Aorta (tissue), 5 donors: Measurements from ENCODE around the gene MIA2. TPM values are rescaled to one million over a fixed set of nuclear protein-coding genes. Genes with fewer than 3 reads are reported as not detected.
A peak's percentile ranks its signal among the peaks of the same experiment; 100 is the strongest.

ENCODE experiments used
- ATAC-seq: fragments of 200-7000 bp; cut with Tn5 transposase; one replicate; pipeline ENCODE4 v1.9.1; 2022; ENCODE audit warnings: moderate library complexity; ENCODE audit not compliant: low FRiP score
- DNase-seq, 2 donors: peaks; one replicate each; pipeline ENCODE4 v3.0.0-alpha.2; 2020
- H3K27ac ChIP-seq, 2 donors: one replicate each; pipeline ENCODE4 v1.5.1; 2013; ENCODE audit warnings: low read length in 2 of 2, mild to moderate bottlenecking in 2 of 2, moderate library complexity in 2 of 2, control low read depth in 1 of 2, inconsistent platforms in 1 of 2, low read depth in 1 of 2
- H3K27me3 ChIP-seq, 2 donors: one replicate each; pipeline ENCODE4 v1.6.1; 2013; ENCODE audit warnings: control low read depth in 1 of 2, low read length in 1 of 2, mild to moderate bottlenecking in 1 of 2, moderate library complexity in 1 of 2; ENCODE audit not compliant: insufficient read depth in 2 of 2, control insufficient read depth in 1 of 2
- H3K36me3 ChIP-seq, 2 donors: one replicate each; pipeline ENCODE4 v1.6.1; 2013; ENCODE audit warnings: control low read depth in 1 of 2, low read length in 1 of 2, mild to moderate bottlenecking in 1 of 2; ENCODE audit not compliant: insufficient read depth in 2 of 2, control insufficient read depth in 1 of 2
- H3K4me1 ChIP-seq, 2 donors: one replicate each; pipeline ENCODE4 v1.6.1; 2013; ENCODE audit warnings: low read length in 2 of 2, control low read depth in 1 of 2, mild to moderate bottlenecking in 1 of 2, moderate library complexity in 1 of 2; ENCODE audit not compliant: insufficient read depth in 2 of 2, control insufficient read depth in 1 of 2
- H3K4me3 ChIP-seq, 2 donors: one replicate each; pipeline ENCODE4 v1.5.1; 2013; ENCODE audit warnings: low read length in 2 of 2, control low read depth in 1 of 2, mild to moderate bottlenecking in 1 of 2
- H3K9me3 ChIP-seq: one replicate; pipeline ENCODE4 v1.6.1; 2013; ENCODE audit warnings: mild to moderate bottlenecking, low read length; ENCODE audit not compliant: control insufficient read depth
- WGBS, 2 donors: extraction: QIAGEN DNeasy Blood & Tissue Kit; methylation state at CpG; one replicate each; pipeline ENCODE4 v1.1.7; 2013; 5-methylcytosine and 5-hydroxymethylcytosine counted together
- intact Hi-C, 2 donors: fragments of 100-400 bp; cut with DNase I; formaldehyde crosslinking; loops; one replicate each; pipeline versions ENCODE4 v1.14.2 to v1.15.0; 2022
- polyA plus RNA-seq, 2 donors: library from polyadenylated mRNA; stranded (reverse); fragments of 200-250 nt; gene quantifications; one replicate each; pipeline ENCODE4 v1.2.3, GENCODE V29; 2013
- total RNA-seq, 2 donors: library from RNA; stranded (reverse); fragmentation: NEBNext Ultra II Directional; extraction: Animal tissue kit (Norgen Biotek cat#: 25700); gene quantifications; one replicate each; pipeline ENCODE4 v1.2.1, GENCODE V29; 2021
- donor health status: healthy with polysubstance abuse.
- donor health status: Bipolar disorder and iron deficiency.
- donor health status: DM: no; HTN: no; CAD: no.
- donor health status: DM: no; HTN: no; CAD: no.
- donor health status: DM: yes; HTN: yes; CAD: no.

The MIA2 gene
- total and polyA plus RNA-seq, 4 donors: 13.5 to 26.7 (median 19.7) TPM

GRCh38 chr14:39431416-39432178 is 197.9 kb downstream of the MIA2 start:
- H3K9me3 ChIP-seq: no peaks in the 10 kb centered on the region
- ATAC-seq (no peak), DNase-seq (peak; percentile 70 to 82)
- WGBS, 2 donors: 0 to 1% methylated on average over 62 to 81 of the region's 81 CpGs
- peak overlapping the region; percentile 74 to 100 for H3K27ac ChIP-seq
- H3K4me3 ChIP-seq: peak overlapping the region; percentile 96 to 97
- peaks cover 2 to 11% of the 10 kb centered on the region in 2 donors for H3K4me1 ChIP-seq
- no peaks in the 10 kb centered on the region for H3K36me3 ChIP-seq
- intact Hi-C loops: loop anchor here (5.0 to 10.0 kb wide), 4 partner anchors 167 to 327 kb away; partner anchors contain the start of genes PNN (in 1 of the 2), SEC23A (in 1 of the 2) and TRAPPC6B (in 1 of the 2)
- H3K27me3 ChIP-seq: no peaks in the 10 kb centered on the region

- no peaks in the 10 kb centered on the region for H3K36me3 ChIP-seq
- DNase-seq (peak; percentile 98 to 99), ATAC-seq (peak; percentile 96)
- H3K4me1 ChIP-seq: peaks cover 2 to 11% of the 10 kb centered on the region in 2 donors
- H3K4me3 ChIP-seq: peak within 1 kb of the TSS; percentile 96 to 97
- peak within 1 kb of the TSS; percentile 74 to 100 for H3K27ac ChIP-seq
- no peaks in the 10 kb centered on the region for H3K9me3 ChIP-seq
- H3K27me3 ChIP-seq: no peaks in the 10 kb centered on the region
- 0% methylated on average over 27 to 47 of the region's 47 CpGs for WGBS, 2 donors
- intact Hi-C loops: loop anchor here (5.0 to 10.0 kb wide), 4 partner anchors 167 to 327 kb away; partner anchors contain the start of genes PNN (in 1 of the 2), SEC23A (in 1 of the 2) and TRAPPC6B (in 1 of the 2)
Measured at GRCh38 chr14:39432179-39432618, 198.5 kb downstream of the MIA2 start, which contains the start of gene FBXO33. TSS of gene FBXO33 (minus strand) at chr14:39432433. CDS start at chr14:39432162, 271 bp downstream.

GRCh38 chr14:39432619-39433451 is 199.1 kb downstream of the MIA2 start:
- H3K4me3 ChIP-seq: peak overlapping the region; percentile 55 to 89
- DNase-seq (peak; percentile 95 to 96), ATAC-seq (peak; percentile 95)
- no peaks in the 10 kb centered on the region for H3K36me3 ChIP-seq
- no peaks in the 10 kb centered on the region for H3K9me3 ChIP-seq
- 0% methylated on average over 36 to 38 of the region's 38 CpGs for WGBS, 2 donors
- intact Hi-C loops: loop anchor here (5.0 to 10.0 kb wide), 4 partner anchors 168 to 328 kb away; partner anchors contain the start of genes PNN (in 1 of the 2), SEC23A (in 1 of the 2) and TRAPPC6B (in 1 of the 2)
- H3K4me1 ChIP-seq: peaks cover 2 to 11% of the 10 kb centered on the region in 2 donors
- H3K27ac ChIP-seq: peak overlapping the region; percentile 62 to 93
- H3K27me3 ChIP-seq: no peaks in the 10 kb centered on the region

GRCh38 chr14:39433452-39433813 is 199.7 kb downstream of the MIA2 start:
- Histone ChIP-seq H3K27ac (peak overlapping the region; percentile 51 to 72), H3K27me3 (no peaks in the 10 kb centered on the region), H3K4me1 (peaks cover 2 to 11% of the 10 kb centered on the region in 2 donors), H3K36me3 (no peaks in the 10 kb centered on the region), H3K4me3 (peak overlapping the region; percentile 43 to 89), H3K9me3 (no peaks in the 10 kb centered on the region)
- DNase-seq (no peak), ATAC-seq (no peak)
- intact Hi-C loops: loop anchor here (5.0 to 10.0 kb wide), 4 partner anchors 169 to 329 kb away; partner anchors contain the start of genes PNN (in 1 of the 2), SEC23A (in 1 of the 2) and TRAPPC6B (in 1 of the 2)
- 14 to 17% methylated on average over 8 of the region's 8 CpGs for WGBS, 2 donors

- no peak for DNase-seq
- H3K27ac ChIP-seq: no peak overlapping the region
- H3K4me1 ChIP-seq: peaks cover 2 to 7% of the 10 kb centered on the region in 2 donors
- no peak overlapping the region for H3K4me3 ChIP-seq
- no peaks in the 10 kb centered on the region for H3K27me3 ChIP-seq
- WGBS, 2 donors: 58 to 64% methylated on average over 2 of the region's 2 CpGs
- no peaks in the 10 kb centered on the region for H3K36me3 ChIP-seq
- no peaks in the 10 kb centered on the region for H3K9me3 ChIP-seq
- intact Hi-C loops: loop anchor here (5.0 to 10.0 kb wide), 4 partner anchors 170 to 330 kb away; partner anchors contain the start of genes PNN (in 1 of the 2), SEC23A (in 1 of the 2) and TRAPPC6B (in 1 of the 2)
- ATAC-seq: no peak
Measured at GRCh38 chr14:39434401-39434800, 200.7 kb downstream of the MIA2 start.

- H3K4me3 ChIP-seq: no peak overlapping the region
- intact Hi-C loops: loop anchor here in 1 of 2 donors (10.0 kb wide), 2 partner anchors 170 to 330 kb away; partner anchors contain the start of gene SEC23A
- H3K27ac ChIP-seq: no peak overlapping the region
- DNase-seq: no peak
- H3K4me1 ChIP-seq: peaks cover 0 to 2% of the 10 kb centered on the region in 2 donors
- 87 to 97% methylated on average over 6 of the region's 6 CpGs for WGBS, 2 donors
- H3K9me3 ChIP-seq: no peaks in the 10 kb centered on the region
- no peaks in the 10 kb centered on the region for H3K27me3 ChIP-seq
- no peak for ATAC-seq
- H3K36me3 ChIP-seq: no peaks in the 10 kb centered on the region
Measured at GRCh38 chr14:39435241-39435640, 201.5 kb downstream of the MIA2 start.
